Cardiac fibroblast (primary cell): ENCODE results near the gene FAM118B.

Experiments
- DNase-seq, 2 donors: peaks; one replicate each; pipeline versions ENCODE4 v3.0.0 to v3.0.0-alpha.2; 2010; ENCODE audit warnings: low read depth in 2 of 2
- H3K4me3 ChIP-seq, 2 donors: replicated peaks in 1 of 2; 1 replicate in 1 of 2; 2 replicates in 1 of 2; pipeline ENCODE4 v1.5.1; 2011; ENCODE audit warnings: low read depth in 2 of 2, low read length in 2 of 2, mild to moderate bottlenecking in 2 of 2, moderate library complexity in 1 of 2
- TF ChIP-seq, protein P1 (sequence below): IDR thresholded peaks from one replicate; pipeline ENCODE4 v1.5.1; 2011; ENCODE audit warnings: low read depth, mild to moderate bottlenecking, low read length, inconsistent platforms

FAM118B gene

DNA sequence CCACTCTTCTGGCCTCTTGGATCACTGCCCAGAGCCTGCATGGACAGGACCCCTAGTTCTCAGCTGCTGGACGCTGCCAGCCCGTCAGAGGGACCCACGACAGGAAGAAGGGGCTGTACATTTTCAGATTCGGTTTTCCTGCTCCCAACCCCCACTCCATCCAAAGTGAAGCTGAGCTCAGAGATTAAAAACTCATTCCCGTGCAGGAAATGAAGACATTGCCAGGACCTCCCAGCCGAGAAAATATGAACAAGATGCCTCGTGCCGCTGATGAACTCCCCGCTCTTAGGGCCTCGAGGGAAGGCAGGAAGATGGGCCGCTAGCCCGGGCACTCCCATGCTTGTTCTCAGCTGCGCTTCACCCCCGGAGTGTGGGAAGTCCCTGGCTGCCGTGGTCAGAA lies 36.2 kb upstream of the FAM118B start:
- peak; percentile 0 to 82 for DNase-seq
- no peak overlapping the region for H3K4me3 ChIP-seq
- TF ChIP-seq, protein P1, sequence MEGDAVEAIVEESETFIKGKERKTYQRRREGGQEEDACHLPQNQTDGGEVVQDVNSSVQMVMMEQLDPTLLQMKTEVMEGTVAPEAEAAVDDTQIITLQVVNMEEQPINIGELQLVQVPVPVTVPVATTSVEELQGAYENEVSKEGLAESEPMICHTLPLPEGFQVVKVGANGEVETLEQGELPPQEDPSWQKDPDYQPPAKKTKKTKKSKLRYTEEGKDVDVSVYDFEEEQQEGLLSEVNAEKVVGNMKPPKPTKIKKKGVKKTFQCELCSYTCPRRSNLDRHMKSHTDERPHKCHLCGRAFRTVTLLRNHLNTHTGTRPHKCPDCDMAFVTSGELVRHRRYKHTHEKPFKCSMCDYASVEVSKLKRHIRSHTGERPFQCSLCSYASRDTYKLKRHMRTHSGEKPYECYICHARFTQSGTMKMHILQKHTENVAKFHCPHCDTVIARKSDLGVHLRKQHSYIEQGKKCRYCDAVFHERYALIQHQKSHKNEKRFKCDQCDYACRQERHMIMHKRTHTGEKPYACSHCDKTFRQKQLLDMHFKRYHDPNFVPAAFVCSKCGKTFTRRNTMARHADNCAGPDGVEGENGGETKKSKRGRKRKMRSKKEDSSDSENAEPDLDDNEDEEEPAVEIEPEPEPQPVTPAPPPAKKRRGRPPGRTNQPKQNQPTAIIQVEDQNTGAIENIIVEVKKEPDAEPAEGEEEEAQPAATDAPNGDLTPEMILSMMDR: no peak

DNA sequence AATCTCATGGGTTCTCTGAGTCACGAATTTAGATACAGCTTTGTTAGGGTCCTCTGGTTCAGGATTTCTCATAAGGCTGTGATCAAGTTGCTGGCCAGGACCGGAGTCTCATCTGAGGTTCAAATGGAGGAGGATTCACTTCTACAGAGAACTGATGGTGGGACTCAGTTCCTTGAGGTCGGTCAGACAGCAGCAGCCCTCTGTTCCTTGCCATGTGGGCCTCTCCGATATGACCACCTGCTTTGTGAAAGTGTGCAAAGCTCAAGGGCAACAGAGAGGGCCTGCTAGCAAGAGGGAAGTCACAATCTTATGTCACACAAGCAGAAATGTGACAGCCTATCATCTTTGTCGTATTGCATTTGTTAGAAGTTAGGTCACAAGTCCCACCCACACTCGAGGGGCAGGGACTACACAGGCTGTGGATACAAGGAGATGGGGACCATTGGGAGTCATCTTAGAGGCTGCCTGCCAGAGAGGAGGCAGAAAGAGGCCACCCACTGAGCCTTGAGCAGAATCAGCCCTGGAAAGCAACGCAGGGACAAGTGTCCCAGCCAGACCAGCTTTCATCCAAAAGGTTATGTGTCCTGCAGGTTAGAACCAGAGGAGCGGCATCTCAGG lies 34.6 kb upstream of the FAM118B start:
- TF ChIP-seq, protein P1: no peak
- no peak overlapping the region for H3K4me3 ChIP-seq
- no peak for DNase-seq

DNA sequence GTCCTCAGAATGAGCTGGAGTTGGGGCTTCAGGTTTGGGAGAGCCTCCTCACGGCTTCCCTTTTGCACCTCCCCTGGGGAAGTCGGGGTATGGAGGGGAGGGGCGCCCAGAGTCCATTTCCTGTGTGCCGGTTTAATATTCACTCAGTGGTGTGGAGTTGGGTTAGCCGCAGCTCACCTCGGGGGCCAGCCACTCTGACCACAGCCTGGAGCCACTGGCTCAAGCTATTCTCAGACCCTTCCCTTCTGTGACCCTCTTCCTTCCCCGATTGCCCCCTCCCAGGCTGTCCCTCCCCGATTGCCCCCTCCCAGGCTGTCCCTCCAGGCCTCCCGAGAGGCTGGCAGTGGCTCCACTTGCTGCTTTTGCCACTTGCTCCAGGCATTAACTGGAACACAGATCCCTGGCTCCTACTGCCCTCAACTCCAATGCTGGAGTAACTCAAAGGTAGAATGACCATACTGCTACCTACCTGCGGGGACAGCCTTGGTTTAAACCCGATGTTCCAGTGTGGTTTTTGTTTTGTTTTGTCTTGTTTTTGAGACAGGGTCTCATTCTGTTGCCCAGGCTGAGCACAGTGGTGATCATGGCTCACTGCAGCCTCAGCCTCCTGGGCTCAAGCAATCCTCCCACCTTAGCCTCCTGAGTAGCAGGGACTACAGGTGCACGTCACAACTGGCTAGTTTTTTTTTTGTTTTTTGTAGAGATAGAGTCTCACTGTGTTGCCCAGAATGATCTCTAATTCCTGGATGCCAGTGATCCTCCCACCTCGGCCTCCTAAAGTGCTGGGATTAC lies 29.4 kb upstream of the FAM118B start:
- H3K4me3 ChIP-seq: no peak overlapping the region
- TF ChIP-seq, protein P1: no peak
- no peak for DNase-seq

DNA sequence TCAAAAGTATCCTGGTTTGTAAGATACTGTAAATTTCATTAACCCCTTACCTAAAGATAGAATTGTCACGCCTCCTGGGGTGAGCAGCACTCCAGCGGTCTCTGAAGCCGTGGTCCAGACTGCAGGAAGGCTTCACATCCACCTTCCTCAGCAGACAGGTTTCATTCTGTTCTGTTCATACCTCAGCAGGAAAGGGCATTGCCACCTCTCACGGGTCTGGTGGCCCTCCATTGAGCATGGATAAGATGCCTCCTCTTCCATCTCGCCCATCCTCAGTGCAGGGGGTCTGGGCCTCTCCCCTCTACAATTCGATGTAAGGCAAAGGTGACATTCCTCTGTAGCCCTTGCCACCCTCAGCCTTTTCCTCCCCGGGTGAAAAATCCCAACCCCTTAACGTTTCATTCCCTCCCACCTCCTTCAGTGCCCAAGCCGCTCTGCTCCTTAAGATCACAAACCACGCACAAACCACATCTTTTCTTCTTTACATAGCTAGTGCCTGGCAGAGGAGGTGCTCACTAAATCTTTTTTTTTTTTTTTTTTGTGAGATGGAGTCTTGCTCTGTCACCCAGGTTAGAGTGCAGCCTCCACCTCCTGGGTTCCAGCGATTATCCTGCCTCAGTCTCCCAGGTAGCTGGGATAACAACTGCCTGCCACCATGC lies 28.7 kb upstream of the FAM118B start:
- DNase-seq: no peak
- TF ChIP-seq, protein P1: no peak
- H3K4me3 ChIP-seq: no peak overlapping the region

DNA sequence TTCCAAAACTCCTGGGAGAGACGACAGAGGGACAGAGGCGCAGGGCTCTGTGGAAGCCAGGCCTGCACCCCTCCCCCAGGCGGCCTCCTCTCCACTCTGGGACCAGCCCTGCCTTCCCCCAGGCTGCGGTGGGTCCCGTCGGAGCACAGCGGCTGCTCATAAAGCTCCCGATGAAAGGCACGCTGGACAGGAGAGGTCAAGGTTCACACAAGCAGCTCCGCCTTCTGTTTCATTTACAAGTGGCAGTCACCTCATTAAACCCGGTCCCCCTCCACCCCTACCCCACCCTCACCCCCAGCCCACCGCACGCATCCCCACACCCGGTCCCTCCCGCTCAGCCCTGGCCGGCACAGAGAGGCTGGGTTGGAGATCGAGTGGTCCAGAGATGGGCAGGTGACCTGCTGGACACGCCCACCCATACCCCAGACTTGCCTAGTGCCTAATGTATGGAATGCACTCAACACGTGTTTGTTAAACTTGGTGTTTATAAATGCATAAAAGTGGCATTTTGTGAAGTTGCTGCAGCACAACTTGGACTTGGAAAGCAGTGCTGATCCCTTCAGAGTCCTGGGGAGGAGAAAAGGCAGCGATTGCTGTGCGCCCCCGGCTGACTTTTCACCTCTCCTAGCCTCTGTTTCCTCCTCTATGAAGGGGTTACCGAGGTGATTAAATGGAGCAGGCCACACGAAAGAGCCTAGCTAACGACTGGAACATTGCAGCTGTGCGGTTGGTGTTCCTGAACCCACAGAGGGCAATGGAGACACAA lies 26.1 kb upstream of the FAM118B start:
- TF ChIP-seq, protein P1: no peak
- no peak overlapping the region for H3K4me3 ChIP-seq
- DNase-seq: no peak

DNA sequence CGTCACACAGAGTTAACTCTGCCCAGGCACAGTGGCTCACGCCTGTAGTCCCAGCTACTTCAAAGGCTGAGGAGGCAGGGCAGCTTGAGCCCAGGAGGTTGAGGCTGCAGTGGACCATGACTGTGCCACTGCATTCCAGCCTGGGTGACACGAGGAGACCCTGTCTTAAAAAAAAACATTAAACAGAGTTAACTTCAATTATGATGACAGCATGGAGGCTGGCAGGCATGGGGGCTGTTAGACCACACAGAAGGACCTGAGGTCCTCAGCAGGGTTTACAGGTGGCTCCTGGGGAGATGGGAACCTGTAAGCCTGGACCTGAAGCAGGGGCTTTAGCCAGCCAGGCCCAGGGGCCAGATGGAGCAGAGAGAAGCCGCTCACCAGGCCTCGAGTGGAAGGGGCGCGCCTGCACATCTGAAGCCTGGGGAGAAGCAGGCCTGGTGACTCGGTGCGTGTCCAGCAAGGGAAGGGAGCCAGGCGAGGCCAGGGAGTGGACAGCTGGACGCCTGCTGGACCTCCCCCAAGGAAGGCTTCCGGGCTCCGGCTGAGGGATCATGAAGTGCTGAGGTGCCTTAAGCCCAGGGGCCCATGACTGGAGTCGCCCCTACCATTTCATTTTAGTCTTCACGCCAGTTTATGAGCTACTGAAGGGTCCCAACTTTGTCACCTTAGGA lies 25.4 kb upstream of the FAM118B start:
- TF ChIP-seq, protein P1: no peak
- H3K4me3 ChIP-seq: no peak overlapping the region
- DNase-seq: peak in 1 of 2 donors; percentile 20
